Measurements from ENCODE around the gene PREPL.

- TF ChIP-seq CTCF (IDR thresholded peaks at IDR 0.05; ENCODE audit: extremely low read depth in 1 of 2, insufficient read depth in 1 of 2, low read depth in 1 of 2, low read length in 2 of 2) (no peak), FOS (IDR thresholded peaks at IDR 0.05; ENCODE audit: borderline replicate concordance, insufficient read depth, low read length) (no peak), POLR2A (IDR thresholded peaks at IDR 0.05; ENCODE audit: low read depth, low read length) (no peak), MYC (IDR thresholded peaks at IDR 0.05; ENCODE audit: low read depth, low read length) (no peak), EZH2 (IDR thresholded peaks at IDR 0.05; ENCODE audit: borderline replicate concordance, low read depth, low read length, severe bottlenecking) (no peak), JUN (IDR thresholded peaks at IDR 0.05; ENCODE audit: borderline replicate concordance, insufficient read depth, insufficient read length, low read depth) (no peak), MAX (IDR thresholded peaks at IDR 0.05; ENCODE audit: insufficient read depth, insufficient read length) (no peak)
Measured at GRCh38 chr2:44328750-44329149, 32.5 kb downstream of the PREPL start.

All from endothelial cell of umbilical vein (primary cell).